Measurements from ENCODE around the gene GON7.

- TF ChIP-seq POLR2A (IDR thresholded peaks at IDR 0.05) = no peak
- TF ChIP-seq, protein P1, sequence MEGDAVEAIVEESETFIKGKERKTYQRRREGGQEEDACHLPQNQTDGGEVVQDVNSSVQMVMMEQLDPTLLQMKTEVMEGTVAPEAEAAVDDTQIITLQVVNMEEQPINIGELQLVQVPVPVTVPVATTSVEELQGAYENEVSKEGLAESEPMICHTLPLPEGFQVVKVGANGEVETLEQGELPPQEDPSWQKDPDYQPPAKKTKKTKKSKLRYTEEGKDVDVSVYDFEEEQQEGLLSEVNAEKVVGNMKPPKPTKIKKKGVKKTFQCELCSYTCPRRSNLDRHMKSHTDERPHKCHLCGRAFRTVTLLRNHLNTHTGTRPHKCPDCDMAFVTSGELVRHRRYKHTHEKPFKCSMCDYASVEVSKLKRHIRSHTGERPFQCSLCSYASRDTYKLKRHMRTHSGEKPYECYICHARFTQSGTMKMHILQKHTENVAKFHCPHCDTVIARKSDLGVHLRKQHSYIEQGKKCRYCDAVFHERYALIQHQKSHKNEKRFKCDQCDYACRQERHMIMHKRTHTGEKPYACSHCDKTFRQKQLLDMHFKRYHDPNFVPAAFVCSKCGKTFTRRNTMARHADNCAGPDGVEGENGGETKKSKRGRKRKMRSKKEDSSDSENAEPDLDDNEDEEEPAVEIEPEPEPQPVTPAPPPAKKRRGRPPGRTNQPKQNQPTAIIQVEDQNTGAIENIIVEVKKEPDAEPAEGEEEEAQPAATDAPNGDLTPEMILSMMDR (IDR thresholded peaks at IDR 0.05) = no peak
Measured at GRCh38 chr14:93246534-93246933, 39.7 kb upstream of the GON7 start.

Data from thyroid gland (tissue), 4 donors.